ENCODE data around the gene DEFB128. TPM values are rescaled to one million over a fixed set of nuclear protein-coding genes. Genes with fewer than 3 reads are reported as not detected.
A peak's percentile ranks its signal among the peaks of the same experiment; 100 is the strongest.

Gene DEFB128
- not detected in 2 replicates for total RNA-seq (ENCODE audit: low replicate concordance)

DNA sequence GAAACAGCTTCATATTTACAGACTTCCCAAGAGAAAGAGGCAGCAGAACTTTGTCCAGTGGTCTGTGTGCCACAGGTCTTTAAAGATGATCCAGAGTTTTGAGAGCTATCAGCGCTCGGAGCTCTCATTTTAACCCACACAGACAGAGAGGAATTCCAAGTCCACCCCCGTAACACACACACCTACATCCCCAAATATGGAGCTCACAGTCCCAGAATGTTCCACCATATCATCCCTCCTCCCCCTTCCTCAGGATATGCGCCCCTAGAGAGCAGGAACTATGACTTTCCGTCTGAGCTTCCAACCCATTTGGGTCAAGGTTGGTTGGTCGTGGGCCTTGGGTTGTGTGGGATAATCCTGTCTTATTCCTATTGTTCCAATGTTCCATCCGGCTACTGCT, at the start of gene DEFB128:
DEFB128 (minus strand) TSS at position 101 of the 400 bp plus-strand sequence; CDS start at position 13, 88 bp downstream.
- no peak within 1 kb of the TSS for H3K4me3 Mint-ChIP-seq
- Histone ChIP-seq H3K4me2 (no peak within 1 kb of the TSS), H3K9me3 (ENCODE audit: low read depth) (no peaks in the 10 kb centered on the region), H3F3A (ENCODE audit: low read depth) (no peaks in the 10 kb centered on the region), H4K20me1 (ENCODE audit: low read depth) (no peaks in the 10 kb centered on the region), H3K27ac (no peak within 1 kb of the TSS), H3K36me3 (no peaks in the 10 kb centered on the region), H2AFZ (replicated peaks) (no peak within 1 kb of the TSS), H3K9ac (no peak within 1 kb of the TSS), H3K27me3 (peaks cover 21% of the 10 kb centered on the region), H3K4me1 (no peaks in the 10 kb centered on the region), H3K4me3 (no peak within 1 kb of the TSS), H3K79me2 (ENCODE audit: low read depth) (no peaks in the 10 kb centered on the region)
- H3K27me3 Mint-ChIP-seq (ENCODE audit: insufficient read depth, low read depth) = peaks cover 9% of the 10 kb centered on the region
- no peak within 1 kb of the TSS for H3K27ac Mint-ChIP-seq
- DNase-seq (ENCODE audit: low spot score) = no peak
- peaks cover 11% of the 10 kb centered on the region for H3K9me3 Mint-ChIP-seq
- no peaks in the 10 kb centered on the region for H3K4me1 Mint-ChIP-seq
- no peaks in the 10 kb centered on the region for H3K36me3 Mint-ChIP-seq
- TF ChIP-seq EZH2 (IDR thresholded peaks at IDR 0.05) (no peak), EZH2phosphoT487 (IDR thresholded peaks at IDR 0.05) (no peak), CTCF (IDR thresholded peaks at IDR 0.05) (no peak)

GRCh38 chr20:237929-238328, 48.4 kb upstream of the DEFB128 start:
- Mint-ChIP-seq H3K4me3 (no peak overlapping the region), H3K9me3 (no peaks in the 10 kb centered on the region), H3K27ac (no peak overlapping the region), H3K36me3 (no peaks in the 10 kb centered on the region), H3K27me3 (ENCODE audit: insufficient read depth, low read depth) (peaks cover 2% of the 10 kb centered on the region), H3K4me1 (no peaks in the 10 kb centered on the region)
- no peaks in the 10 kb centered on the region for H3K9me3 ChIP-seq (ENCODE audit: low read depth)
- peaks cover 67% of the 10 kb centered on the region for H3K27me3 ChIP-seq
- H4K20me1 ChIP-seq (ENCODE audit: low read depth) = no peaks in the 10 kb centered on the region
- no peaks in the 10 kb centered on the region for H3F3A ChIP-seq (ENCODE audit: low read depth)
- H3K36me3 ChIP-seq = no peaks in the 10 kb centered on the region
- no peak overlapping the region for H3K4me3 ChIP-seq
- H2AFZ ChIP-seq (replicated peaks) = no peak overlapping the region
- H3K79me2 ChIP-seq (ENCODE audit: low read depth) = no peaks in the 10 kb centered on the region
- H3K4me2 ChIP-seq = no peak overlapping the region
- H3K4me1 ChIP-seq = peaks cover 3% of the 10 kb centered on the region
- TF ChIP-seq EZH2 (IDR thresholded peaks at IDR 0.05) (no peak), EZH2phosphoT487 (IDR thresholded peaks at IDR 0.05) (no peak), CTCF (IDR thresholded peaks at IDR 0.05) (no peak)
- no peak overlapping the region for H3K9ac ChIP-seq
- no peak for DNase-seq (ENCODE audit: low spot score)
- no peak overlapping the region for H3K27ac ChIP-seq

DNA sequence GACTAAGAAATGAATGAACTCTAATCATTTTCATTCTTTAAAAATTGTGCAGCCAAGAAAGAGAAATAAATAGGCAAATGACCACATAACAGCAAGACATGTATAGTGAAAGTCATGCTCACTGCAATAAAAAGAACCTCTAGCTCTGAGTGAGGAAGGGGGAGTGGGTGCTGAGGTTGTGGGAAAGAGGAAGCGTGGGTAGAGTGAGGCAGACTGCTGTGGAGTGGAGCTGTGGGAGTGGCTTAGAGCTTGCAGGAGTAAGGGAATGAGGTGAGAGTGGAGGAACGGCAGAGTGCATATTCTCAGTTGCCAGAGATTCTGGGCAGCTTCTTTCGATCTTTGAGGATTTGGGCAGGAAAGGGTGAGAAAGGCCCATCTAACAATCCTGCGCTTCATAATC, 48.0 kb upstream of the DEFB128 start:
- no peaks in the 10 kb centered on the region for H3K4me1 Mint-ChIP-seq

More for the DNA sequence above, 48.0 kb upstream of the DEFB128 start:
- H3K4me3 Mint-ChIP-seq = no peak overlapping the region
- H3K9me3 ChIP-seq (ENCODE audit: low read depth) = no peaks in the 10 kb centered on the region
- peaks cover 67% of the 10 kb centered on the region for H3K27me3 ChIP-seq
- H3K27ac ChIP-seq = no peak overlapping the region
- H3K4me2 ChIP-seq = no peak overlapping the region
- no peaks in the 10 kb centered on the region for H3K36me3 Mint-ChIP-seq
- no peak for DNase-seq (ENCODE audit: low spot score)
- no peaks in the 10 kb centered on the region for H4K20me1 ChIP-seq (ENCODE audit: low read depth)
- no peak overlapping the region for H3K4me3 ChIP-seq
- no peaks in the 10 kb centered on the region for H3F3A ChIP-seq (ENCODE audit: low read depth)
- no peak overlapping the region for H3K9ac ChIP-seq
- no peaks in the 10 kb centered on the region for H3K79me2 ChIP-seq (ENCODE audit: low read depth)
- no peaks in the 10 kb centered on the region for H3K9me3 Mint-ChIP-seq
- peaks cover 2% of the 10 kb centered on the region for H3K27me3 Mint-ChIP-seq (ENCODE audit: insufficient read depth, low read depth)
- H2AFZ ChIP-seq (replicated peaks) = no peak overlapping the region
- no peak for TF ChIP-seq EZH2phosphoT487 (IDR thresholded peaks at IDR 0.05)
- no peak for TF ChIP-seq EZH2 (IDR thresholded peaks at IDR 0.05)
- no peak for TF ChIP-seq CTCF (IDR thresholded peaks at IDR 0.05)
- no peaks in the 10 kb centered on the region for H3K36me3 ChIP-seq
- peaks cover 3% of the 10 kb centered on the region for H3K4me1 ChIP-seq
- peak overlapping the region; percentile 2 for H3K27ac Mint-ChIP-seq
